ENCODE results near the gene IFIT2. TPM values are rescaled to one million over a fixed set of nuclear protein-coding genes. Genes with fewer than 3 reads are reported as not detected.

Gene IFIT2
- total and polyA plus RNA-seq, 8 donors: 0.45 to 5.0 (median 1.6) TPM; not detected in 1

- H3K4me3 ChIP-seq: no peak overlapping the region
- intact Hi-C loops (cut with DNase I; ENCODE audit: low total_unique reads): no loop called here
- peaks cover 8 to 35% (median 24%) of the 10 kb centered on the region in 4 donors for H3K4me1 ChIP-seq
- TF ChIP-seq POLR2A (IDR thresholded peaks at IDR 0.05) (no peak), EP300 (IDR thresholded peaks at IDR 0.05) (no peak), POLR2AphosphoS5 (IDR thresholded peaks at IDR 0.05) (no peak)
- TF ChIP-seq, protein P1, sequence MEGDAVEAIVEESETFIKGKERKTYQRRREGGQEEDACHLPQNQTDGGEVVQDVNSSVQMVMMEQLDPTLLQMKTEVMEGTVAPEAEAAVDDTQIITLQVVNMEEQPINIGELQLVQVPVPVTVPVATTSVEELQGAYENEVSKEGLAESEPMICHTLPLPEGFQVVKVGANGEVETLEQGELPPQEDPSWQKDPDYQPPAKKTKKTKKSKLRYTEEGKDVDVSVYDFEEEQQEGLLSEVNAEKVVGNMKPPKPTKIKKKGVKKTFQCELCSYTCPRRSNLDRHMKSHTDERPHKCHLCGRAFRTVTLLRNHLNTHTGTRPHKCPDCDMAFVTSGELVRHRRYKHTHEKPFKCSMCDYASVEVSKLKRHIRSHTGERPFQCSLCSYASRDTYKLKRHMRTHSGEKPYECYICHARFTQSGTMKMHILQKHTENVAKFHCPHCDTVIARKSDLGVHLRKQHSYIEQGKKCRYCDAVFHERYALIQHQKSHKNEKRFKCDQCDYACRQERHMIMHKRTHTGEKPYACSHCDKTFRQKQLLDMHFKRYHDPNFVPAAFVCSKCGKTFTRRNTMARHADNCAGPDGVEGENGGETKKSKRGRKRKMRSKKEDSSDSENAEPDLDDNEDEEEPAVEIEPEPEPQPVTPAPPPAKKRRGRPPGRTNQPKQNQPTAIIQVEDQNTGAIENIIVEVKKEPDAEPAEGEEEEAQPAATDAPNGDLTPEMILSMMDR (IDR thresholded peaks at IDR 0.05): no peak
- peaks cover 9 to 34% (median 22%) of the 10 kb centered on the region in 4 donors for H3K36me3 ChIP-seq
- DNase-seq: no peak
- no peaks in the 10 kb centered on the region for H3K9me3 ChIP-seq
- H3K27me3 ChIP-seq: no peaks in the 10 kb centered on the region
- no peak overlapping the region for H3K27ac ChIP-seq
Measured at GRCh38 chr10:89304925-89305324, 3.1 kb downstream of the IFIT2 start.

DNA sequence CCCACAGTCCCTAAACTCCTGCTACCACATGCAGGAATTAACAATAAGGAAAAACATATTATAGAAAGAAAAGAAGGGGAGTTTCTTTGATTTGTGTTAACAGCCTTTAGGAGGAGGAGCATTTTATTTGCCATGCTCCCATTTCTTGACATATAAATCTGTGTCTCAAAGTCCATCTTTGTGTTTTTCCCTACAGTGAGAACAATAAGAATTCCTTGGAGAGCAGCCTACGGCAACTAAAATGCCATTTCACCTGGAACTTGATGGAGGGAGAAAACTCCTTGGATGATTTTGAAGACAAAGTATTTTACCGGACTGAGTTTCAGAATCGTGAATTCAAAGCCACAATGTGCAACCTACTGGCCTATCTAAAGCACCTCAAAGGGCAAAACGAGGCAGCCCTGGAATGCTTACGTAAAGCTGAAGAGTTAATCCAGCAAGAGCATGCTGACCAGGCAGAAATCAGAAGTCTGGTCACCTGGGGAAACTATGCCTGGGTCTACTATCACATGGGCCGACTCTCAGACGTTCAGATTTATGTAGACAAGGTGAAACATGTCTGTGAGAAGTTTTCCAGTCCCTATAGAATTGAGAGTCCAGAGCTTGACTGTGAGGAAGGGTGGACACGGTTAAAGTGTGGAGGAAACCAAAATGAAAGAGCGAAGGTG, 4.1 kb downstream of the IFIT2 start:
- peaks cover 5 to 29% (median 23%) of the 10 kb centered on the region in 4 donors for H3K4me1 ChIP-seq
- DNase-seq: no peak
- H3K4me3 ChIP-seq: no peak overlapping the region
- TF ChIP-seq, protein P1 (IDR thresholded peaks at IDR 0.05): no peak
- no peak for TF ChIP-seq POLR2A (IDR thresholded peaks at IDR 0.05)
- no peak for TF ChIP-seq EP300 (IDR thresholded peaks at IDR 0.05)
- TF ChIP-seq POLR2AphosphoS5 (IDR thresholded peaks at IDR 0.05): no peak
- intact Hi-C loops (cut with DNase I; ENCODE audit: low total_unique reads): no loop called here
- 92 to 95% (median 93%) methylated on average over 9 of the region's 9 CpGs for WGBS, 5 donors
- H3K9me3 ChIP-seq: no peaks in the 10 kb centered on the region
- no peaks in the 10 kb centered on the region for H3K27me3 ChIP-seq
- no peak overlapping the region for H3K27ac ChIP-seq
- H3K36me3 ChIP-seq: peaks cover 9 to 34% (median 22%) of the 10 kb centered on the region in 4 donors

GRCh38 chr10:89306434-89307268, 4.8 kb downstream of the IFIT2 start:
- no peaks in the 10 kb centered on the region for H3K9me3 ChIP-seq
- H3K4me1 ChIP-seq: peaks cover 0 to 24% (median 17%) of the 10 kb centered on the region in 4 donors
- TF ChIP-seq POLR2AphosphoS5 (IDR thresholded peaks at IDR 0.05) (no peak), POLR2A (IDR thresholded peaks at IDR 0.05) (no peak), EP300 (IDR thresholded peaks at IDR 0.05) (no peak)
- TF ChIP-seq, protein P1 (IDR thresholded peaks at IDR 0.05): no peak
- no peak for DNase-seq
- no peaks in the 10 kb centered on the region for H3K27me3 ChIP-seq
- no peak overlapping the region for H3K4me3 ChIP-seq
- 87 to 95% (median 93%) methylated on average over 13 of the region's 13 CpGs for WGBS, 5 donors
- H3K27ac ChIP-seq: no peak overlapping the region
- intact Hi-C loops (cut with DNase I; ENCODE audit: low total_unique reads): no loop called here
- H3K36me3 ChIP-seq: peaks cover 9 to 34% (median 22%) of the 10 kb centered on the region in 4 donors

- intact Hi-C loops (cut with DNase I; ENCODE audit: low total_unique reads): no loop called here
- peaks cover 9 to 34% (median 22%) of the 10 kb centered on the region in 4 donors for H3K36me3 ChIP-seq
Measured at GRCh38 chr10:89307269-89307577, 5.4 kb downstream of the IFIT2 start.

More at GRCh38 chr10:89307269-89307577, 5.4 kb downstream of the IFIT2 start:
- DNase-seq: no peak
- TF ChIP-seq POLR2AphosphoS5 (IDR thresholded peaks at IDR 0.05): no peak
- TF ChIP-seq POLR2A (IDR thresholded peaks at IDR 0.05): no peak
- TF ChIP-seq EP300 (IDR thresholded peaks at IDR 0.05): no peak
- TF ChIP-seq, protein P1 (IDR thresholded peaks at IDR 0.05): no peak
- no peaks in the 10 kb centered on the region for H3K27me3 ChIP-seq
- no peak overlapping the region for H3K4me3 ChIP-seq
- no peak overlapping the region for H3K27ac ChIP-seq
- peaks cover 0 to 22% (median 15%) of the 10 kb centered on the region in 4 donors for H3K4me1 ChIP-seq
- no peaks in the 10 kb centered on the region for H3K9me3 ChIP-seq
